ENCODE results near the gene ANO10. TPM values are rescaled to one million over a fixed set of nuclear protein-coding genes. Genes with fewer than 3 reads are reported as not detected.

ANO10 gene
- total and polyA plus RNA-seq, 2 of the 8 experiments (the other 6 are each of a cell fraction or from before 2014, with no cell fraction given), result 38.0 to 53.2 TPM

- Histone ChIP-seq H3K4ac (replicated peaks; ENCODE audit: insufficient read length, low read depth, low read length) (no peak overlapping the region), H3K23me2 (ENCODE audit: low read depth, low read length) (no peaks in the 10 kb centered on the region), H4K5ac (ENCODE audit: insufficient read length, low read depth, low read length) (no peak overlapping the region), H3K79me2 (ENCODE audit: control insufficient read depth in 1 of 2, insufficient read depth in 2 of 2, low read length in 2 of 2) (no peaks in the 10 kb centered on the region), H2BK15ac (ENCODE audit: low read length) (no peak overlapping the region), H2BK5ac (ENCODE audit: low read depth, low read length) (no peak overlapping the region), H3K4me2 (ENCODE audit: insufficient read depth in 1 of 2, low read depth in 2 of 2, low read length in 2 of 2) (no peak overlapping the region), H2AK5ac (ENCODE audit: low read depth, low read length) (no peak overlapping the region), H4K20me1 (replicated peaks in 1 of 2; ENCODE audit: control insufficient read depth in 1 of 2, insufficient read depth in 2 of 2, low read length in 2 of 2) (no peaks in the 10 kb centered on the region), H3K9me3 (ENCODE audit: insufficient read depth in 2 of 2, low read depth in 1 of 2, low read length in 1 of 2) (no peaks in the 10 kb centered on the region; a peak in 1 of 4 replicates), H3K79me1 (ENCODE audit: low read depth, low read length) (no peaks in the 10 kb centered on the region), H2BK12ac (ENCODE audit: low read depth, low read length) (no peak overlapping the region), H3K23ac (ENCODE audit: insufficient read length) (no peak overlapping the region), H3K9ac (replicated peaks in 1 of 4; ENCODE audit: extremely low read depth in 1 of 4, low read depth in 3 of 4, low read length in 3 of 4) (no peak overlapping the region), H3K4me3 (ENCODE audit: extremely low read depth in 1 of 4, insufficient read depth in 2 of 4, low read depth in 3 of 4, low read length in 4 of 4) (no peak overlapping the region), H3K27ac (ENCODE audit: low read depth, low read length) (no peak overlapping the region), H2BK120ac (replicated peaks; ENCODE audit: low read depth, low read length) (no peak overlapping the region), H3K14ac (ENCODE audit: insufficient read length) (no peak overlapping the region), H4K91ac (replicated peaks; ENCODE audit: insufficient read length, low read length) (no peak overlapping the region), H3K27me3 (replicated peaks in 1 of 4; ENCODE audit: control insufficient read depth in 3 of 4, extremely low read depth in 1 of 4, insufficient read depth in 3 of 4, low read length in 3 of 4) (peaks cover 0 to 10% (median 7%) of the 10 kb centered on the region in 4 experiments; a peak in 2 of 7 replicates), H3K18ac (ENCODE audit: extremely low read depth, low read length) (no peak overlapping the region; the same call in 1 of the 2 replicates), H3K4me1 (replicated peaks in 1 of 4; ENCODE audit: control insufficient read depth in 3 of 4, insufficient read depth in 4 of 4, low read length in 3 of 4) (no peaks in the 10 kb centered on the region), H3K56ac (replicated peaks; ENCODE audit: insufficient read length, low read depth, low read length) (no peak overlapping the region), H3K36me3 (ENCODE audit: control insufficient read depth in 2 of 4, insufficient read depth in 4 of 4, low read length in 3 of 4) (no peaks in the 10 kb centered on the region; a peak in 2 of 8 replicates), H2BK20ac (ENCODE audit: low read length) (no peak overlapping the region), H4K8ac (ENCODE audit: extremely low read depth, insufficient read depth, low read length) (no peak overlapping the region), H2AFZ (ENCODE audit: low read length) (no peak overlapping the region)
- CTCF ChIA-PET (ENCODE audit: partially characterized antibody), result no interaction called here
- DNase-seq (ENCODE audit: low read depth in 1 of 2, low spot score in 2 of 2) (no peak), FAIRE-seq (no peak)
- WGBS, 2 experiments (ENCODE audit: extremely low coverage in 1 of 2, insufficient coverage in 1 of 2, insufficient read length in 1 of 2, insufficient replicate concordance in 2 of 2, low coverage in 1 of 2, low lambda C conversion rate in 2 of 2, missing lambda C conversion rate in 1 of 2), result 88% methylated on average over 4 of the region's 4 CpGs; no CpG with 5 or more reads in 1 of the 2 experiments
- POLR2A ChIA-PET (ENCODE audit: partially characterized antibody), result no interaction called here
- TF ChIP-seq GABPA (IDR thresholded peaks at IDR 0.05; ENCODE audit: borderline replicate concordance, insufficient read depth, low read length) (no peak), YY1 (IDR thresholded peaks at IDR 0.05; ENCODE audit: low read depth, low read length) (no peak), NRF1 (IDR thresholded peaks at IDR 0.05; ENCODE audit: low read depth, low read length) (no peak), SRF (IDR thresholded peaks at IDR 0.05; ENCODE audit: low read depth, low read length) (no peak), USF2 (IDR thresholded peaks at IDR 0.05; ENCODE audit: low read length) (no peak), CTBP2 (IDR thresholded peaks at IDR 0.05; ENCODE audit: borderline replicate concordance, insufficient read depth, insufficient read length, low read length) (no peak), NANOG (IDR thresholded peaks at IDR 0.05; ENCODE audit: insufficient read depth, low read depth, low read length, poor library complexity, severe bottlenecking) (no peak), CHD1 (IDR thresholded peaks at IDR 0.05; ENCODE audit: low read depth, low read length) (no peak), TCF12 (IDR thresholded peaks at IDR 0.05; ENCODE audit: low read depth, low read length) (no peak), SIRT6 (IDR thresholded peaks at IDR 0.05; ENCODE audit: low read length) (no peak), TBP (IDR thresholded peaks at IDR 0.05; ENCODE audit: low read depth, low read length) (no peak), RXRA (IDR thresholded peaks at IDR 0.05; ENCODE audit: insufficient read depth, low read depth, low read length) (no peak)
Observed at GRCh38 chr3:43353923-43354670, 267.7 kb downstream of the ANO10 start.

Data from H1 (cell line).